H1 (cell line): ENCODE results near the gene TRHDE. TPM values are rescaled to one million over a fixed set of nuclear protein-coding genes. Genes with fewer than 3 reads are reported as not detected.

ENCODE experiments used
- CTCF ChIA-PET: fragments of 300-600 bp; sonication (Branson Sonifier 250); formaldehyde crosslinking; loops from one replicate; lab custom pipeline; 2021; ENCODE audit not compliant: partially characterized antibody; lab: Charles Lee
- POLR2A ChIA-PET: fragments of 300-600 bp; sonication (Branson Sonifier 250); formaldehyde crosslinking; loops from one replicate; lab custom pipeline; 2021; ENCODE audit warnings: inconsistent platforms; ENCODE audit not compliant: partially characterized antibody; lab: Charles Lee
- DNase-seq, 2 experiments: peaks; one replicate each; pipeline versions ENCODE4 v3.0.0 to v3.0.0-alpha.2; 2010 to 2022; ENCODE audit warnings: low spot score in 2 of 2, low read depth in 1 of 2, mixed read lengths in 1 of 2
- FAIRE-seq: peaks from 2 replicates; lab custom pipeline; 2011; peaks lifted over from hg19 to GRCh38; lab: Jason Lieb, UNC
- H2AFZ ChIP-seq: 2 replicates; pipeline ENCODE4 v1.8.1; 2012; ENCODE audit warnings: low read length, inconsistent platforms
- H2AK5ac ChIP-seq: 2 replicates; pipeline ENCODE4 v1.6.1; 2013; ENCODE audit warnings: low read depth, low read length
- H2BK120ac ChIP-seq: replicated peaks from 2 replicates; pipeline ENCODE3; 2013; ENCODE audit warnings: low read depth, low read length, inconsistent platforms
- H2BK12ac ChIP-seq: 2 replicates; pipeline ENCODE4 v1.6.1; 2013; ENCODE audit warnings: low read depth, low read length
- H2BK15ac ChIP-seq: 2 replicates; pipeline ENCODE4 v1.6.1; 2013; ENCODE audit warnings: low read length
- H2BK20ac ChIP-seq: 2 replicates; pipeline ENCODE4 v1.6.1; 2013; ENCODE audit warnings: low read length
- H2BK5ac ChIP-seq: 2 replicates; pipeline ENCODE4 v1.6.1; 2013; ENCODE audit warnings: low read depth, low read length
- H3K14ac ChIP-seq: 2 replicates; pipeline ENCODE4 v1.6.1; 2013; ENCODE audit warnings: inconsistent platforms; ENCODE audit not compliant: insufficient read length
- H3K18ac ChIP-seq: 2 replicates; pipeline ENCODE4 v1.6.1; 2013; ENCODE audit warnings: low read length; ENCODE audit errors: extremely low read depth
- H3K23ac ChIP-seq: 2 replicates; pipeline ENCODE4 v1.6.1; 2013; ENCODE audit warnings: inconsistent platforms; ENCODE audit not compliant: insufficient read length
- H3K23me2 ChIP-seq: 2 replicates; pipeline ENCODE4 v1.6.1; 2013; ENCODE audit warnings: low read depth, low read length
- H3K27ac ChIP-seq: 2 replicates; pipeline ENCODE4 v1.6.1; 2011; ENCODE audit warnings: low read depth, low read length, inconsistent platforms
- H3K27me3 ChIP-seq, 4 experiments: replicated peaks in 1 of 4; 1 replicate in 1 of 4; 2 replicates in 3 of 4; pipeline versions ENCODE4 v1.6.1 to v1.8.1; 2011 to 2013; ENCODE audit warnings: low read length in 3 of 4, mild to moderate bottlenecking in 3 of 4, inconsistent platforms in 2 of 4, mixed read lengths in 2 of 4, moderate library complexity in 1 of 4; ENCODE audit not compliant: control insufficient read depth in 3 of 4, insufficient read depth in 3 of 4; ENCODE audit errors: extremely low read depth in 1 of 4
- H3K36me3 ChIP-seq, 4 experiments: 2 replicates each; pipeline versions ENCODE4 v1.6.1 to v1.8.1; 2011 to 2013; ENCODE audit warnings: mild to moderate bottlenecking in 4 of 4, low read length in 3 of 4, moderate library complexity in 2 of 4, control low read depth in 1 of 4, inconsistent platforms in 1 of 4; ENCODE audit not compliant: insufficient read depth in 4 of 4, control insufficient read depth in 2 of 4
- H3K4ac ChIP-seq: replicated peaks from 2 replicates; pipeline ENCODE3; 2013; ENCODE audit warnings: low read length, low read depth, mixed read lengths, inconsistent platforms; ENCODE audit not compliant: insufficient read length
- H3K4me1 ChIP-seq, 4 experiments: replicated peaks in 1 of 4; 1 replicate in 1 of 4; 2 replicates in 3 of 4; pipeline versions ENCODE4 v1.6.1 to v1.8.1; 2011 to 2013; ENCODE audit warnings: low read length in 3 of 4, inconsistent platforms in 2 of 4, mixed read lengths in 1 of 4; ENCODE audit not compliant: insufficient read depth in 4 of 4, control insufficient read depth in 3 of 4
- H3K4me2 ChIP-seq, 2 experiments: 2 replicates each; pipeline versions ENCODE4 v1.6.1 to v1.8.1; 2011 to 2013; ENCODE audit warnings: low read depth in 2 of 2, low read length in 2 of 2, control low read depth in 1 of 2, inconsistent platforms in 1 of 2, mild to moderate bottlenecking in 1 of 2; ENCODE audit not compliant: insufficient read depth in 1 of 2
- H3K4me3 ChIP-seq, 4 experiments: fragments of 200-600, 300-600 bp in 1 of 4; sonication (generic), shearing (Covaris generic), sonication (Bioruptor Twin) in 1 of 4; 2 replicates each; pipeline versions ENCODE4 v1.5.1 to v1.8.1; 2011 to 2016; ENCODE audit warnings: low read length in 4 of 4, low read depth in 3 of 4, control low read depth in 2 of 4, inconsistent platforms in 2 of 4, mild to moderate bottlenecking in 2 of 4, mixed read lengths in 1 of 4, moderate library complexity in 1 of 4; ENCODE audit not compliant: insufficient read depth in 2 of 4; ENCODE audit errors: extremely low read depth in 1 of 4
- H3K56ac ChIP-seq: replicated peaks from 2 replicates; pipeline ENCODE3; 2013; ENCODE audit warnings: low read depth, mild to moderate bottlenecking, mixed read lengths, low read length, inconsistent platforms; ENCODE audit not compliant: insufficient read length
- H3K79me1 ChIP-seq: 2 replicates; pipeline ENCODE4 v1.6.1; 2013; ENCODE audit warnings: low read depth, low read length, control low read depth
- H3K79me2 ChIP-seq, 2 experiments: 2 replicates each; pipeline versions ENCODE4 v1.6.1 to v1.8.1; 2012 to 2013; ENCODE audit warnings: low read length in 2 of 2, mild to moderate bottlenecking in 2 of 2, inconsistent platforms in 1 of 2; ENCODE audit not compliant: insufficient read depth in 2 of 2, control insufficient read depth in 1 of 2
- H3K9ac ChIP-seq, 4 experiments: replicated peaks in 1 of 4; 1 replicate in 1 of 4; 2 replicates in 3 of 4; pipeline versions ENCODE4 v1.6.1 to v1.8.1; 2011 to 2013; ENCODE audit warnings: low read depth in 3 of 4, low read length in 3 of 4, control low read depth in 2 of 4, mild to moderate bottlenecking in 2 of 4, moderate library complexity in 2 of 4, inconsistent platforms in 1 of 4; ENCODE audit errors: extremely low read depth in 1 of 4
- H3K9me3 ChIP-seq, 2 experiments: 2 replicates each; pipeline versions ENCODE4 v1.6.1 to v1.8.1; 2012 to 2013; ENCODE audit warnings: mild to moderate bottlenecking in 2 of 2, moderate library complexity in 2 of 2, control low read depth in 1 of 2, inconsistent platforms in 1 of 2, low read depth in 1 of 2, low read length in 1 of 2, mixed read lengths in 1 of 2; ENCODE audit not compliant: insufficient read depth in 2 of 2
- H4K20me1 ChIP-seq, 2 experiments: replicated peaks in 1 of 2; 2 replicates each; pipeline versions ENCODE3 to v1.8.1; 2011 to 2013; ENCODE audit warnings: inconsistent platforms in 2 of 2, low read length in 2 of 2, mild to moderate bottlenecking in 1 of 2; ENCODE audit not compliant: insufficient read depth in 2 of 2, control insufficient read depth in 1 of 2
- H4K5ac ChIP-seq: 2 replicates; pipeline ENCODE4 v1.6.1; 2013; ENCODE audit warnings: low read length, low read depth, mixed read lengths, inconsistent platforms; ENCODE audit not compliant: insufficient read length
- H4K8ac ChIP-seq: 2 replicates; pipeline ENCODE4 v1.8.0; 2013; ENCODE audit warnings: mild to moderate bottlenecking, moderate library complexity, low read length, inconsistent platforms; ENCODE audit not compliant: insufficient read depth; ENCODE audit errors: extremely low read depth
- H4K91ac ChIP-seq: replicated peaks from 2 replicates; pipeline ENCODE3; 2013; ENCODE audit warnings: low read length, mixed read lengths, inconsistent platforms; ENCODE audit not compliant: insufficient read length
- BACH1 ChIP-seq: IDR thresholded peaks from 2 replicates; pipeline ENCODE4 v1.6.1; 2012; ENCODE audit warnings: low read length, improper control_type of control experiment
- CEBPB ChIP-seq: IDR thresholded peaks from 2 replicates; pipeline ENCODE4 v1.6.1; 2012; ENCODE audit warnings: low read depth, low read length
- FOSL1 ChIP-seq: IDR thresholded peaks from 2 replicates; pipeline ENCODE4 v1.6.1; 2011; ENCODE audit warnings: mild to moderate bottlenecking, low read depth, low read length, moderate library complexity; ENCODE audit not compliant: insufficient read depth
- NANOG ChIP-seq: IDR thresholded peaks from 2 replicates; pipeline ENCODE4 v1.6.1; 2011; ENCODE audit warnings: low read length, low read depth, mild to moderate bottlenecking, inconsistent platforms; ENCODE audit not compliant: insufficient read depth, poor library complexity, severe bottlenecking
- RFX5 ChIP-seq: IDR thresholded peaks from 2 replicates; pipeline ENCODE4 v1.6.1; 2011; ENCODE audit warnings: low read depth, low read length, improper control_type of control experiment, borderline replicate concordance
- RXRA ChIP-seq: IDR thresholded peaks from 2 replicates; pipeline ENCODE4 v1.6.1; 2011; ENCODE audit warnings: low read depth, mild to moderate bottlenecking, low read length, moderate library complexity; ENCODE audit not compliant: insufficient read depth
- TEAD4 ChIP-seq: IDR thresholded peaks from 2 replicates; pipeline ENCODE4 v1.6.1; 2012; ENCODE audit warnings: low read depth, low read length, inconsistent platforms, mixed read lengths
- polyA plus RNA-seq, 7 experiments: library from polyadenylated mRNA; depleted of rRNA in 3 of 7; stranded (reverse) in 5 of 7; unstranded in 2 of 7; fragments of >200 nt in 5 of 7; fragments of 200-250 nt in 2 of 7; gene quantifications; 1 replicate in 5 of 7; 2 replicates in 1 of 7; 4 replicates in 1 of 7; pipeline versions ENCODE4 v1.2.1 to v1.2.3, GENCODE V29; 2011 to 2013; ENCODE audit warnings: missing spikeins in 2 of 7, mixed read lengths in 2 of 7
- total RNA-seq: library from RNA; stranded (reverse); fragmentation: NEBNext Ultra II Directional; extraction: Animal tissue kit (Norgen Biotek cat#: 25700); gene quantifications from 2 replicates; pipeline ENCODE4 v1.2.1, GENCODE V29; 2021
- TF ChIP-seq, protein P1 (sequence below): IDR thresholded peaks from 2 replicates; pipeline ENCODE4 v1.6.1; 2011; ENCODE audit warnings: low read depth, mild to moderate bottlenecking, low read length; ENCODE audit not compliant: insufficient read depth
- TF ChIP-seq, protein P2 (sequence below): IDR thresholded peaks from 2 replicates; pipeline ENCODE4 v1.6.1; 2011; ENCODE audit warnings: low read length, improper control_type of control experiment
- TF ChIP-seq, protein P3 (sequence below), 3 experiments: IDR thresholded peaks; 1 replicate in 2 of 3; 2 replicates in 1 of 3; pipeline versions ENCODE4 v1.5.1 to v1.6.1; 2011; ENCODE audit warnings: low read length in 3 of 3, mild to moderate bottlenecking in 3 of 3, inconsistent platforms in 2 of 3, low read depth in 1 of 3, moderate library complexity in 1 of 3; ENCODE audit not compliant: insufficient read depth in 1 of 3; ENCODE audit errors: control extremely low read depth in 1 of 3

Gene TRHDE
- total and polyA plus RNA-seq, 2 of the 8 experiments (the other 6 are each of a cell fraction or from before 2014, with no cell fraction given) = 1.3 to 5.0 TPM

DNA sequence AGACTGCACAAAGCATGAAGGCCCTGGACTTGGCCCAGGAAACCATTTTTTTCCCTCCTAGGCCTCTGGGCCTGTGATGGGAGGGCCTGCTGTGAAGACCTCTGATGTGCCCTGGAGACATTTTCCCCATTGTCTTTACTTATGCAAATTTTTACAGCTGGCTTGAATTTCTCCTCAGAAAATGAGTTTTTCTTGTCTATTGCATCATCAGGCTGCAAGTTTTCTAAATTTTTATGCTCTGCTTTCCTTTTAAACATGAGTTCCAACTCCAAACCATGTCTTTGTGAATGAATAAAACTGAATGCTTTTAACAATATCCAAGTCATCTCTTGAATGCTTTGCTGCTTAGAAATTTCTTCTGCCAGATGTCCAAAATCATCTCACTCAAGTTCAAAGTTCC lies 43.7 kb upstream of the TRHDE start:
- no peak overlapping the region for H3K56ac ChIP-seq
- no peaks in the 10 kb centered on the region for H3K79me2 ChIP-seq
- H3K4ac ChIP-seq = no peak overlapping the region
- H2BK12ac ChIP-seq = no peak overlapping the region
- H3K4me1 ChIP-seq = no peaks in the 10 kb centered on the region
- 0 out of 4 replicates have a peak, but pooled peaks cover 0 to 3% of the 10 kb centered on the region in 2 experiments for H3K9me3 ChIP-seq
- CTCF ChIA-PET = no interaction called here
- H3K9ac ChIP-seq = no peak overlapping the region
- H3K4me2 ChIP-seq = no peak overlapping the region
- H3K14ac ChIP-seq = no peak overlapping the region
- H4K91ac ChIP-seq = no peak overlapping the region
- H3K18ac ChIP-seq = no peak overlapping the region
- H4K5ac ChIP-seq = no peak overlapping the region
- no peak overlapping the region for H2BK120ac ChIP-seq
- no peak overlapping the region for H2BK15ac ChIP-seq
- no peak overlapping the region for H3K27ac ChIP-seq
- no peak for FAIRE-seq
- no peak overlapping the region for H2AFZ ChIP-seq
- no peak overlapping the region for H2BK5ac ChIP-seq
- H3K79me1 ChIP-seq = no peaks in the 10 kb centered on the region
- POLR2A ChIA-PET = no interaction called here
- H4K20me1 ChIP-seq = no peaks in the 10 kb centered on the region
- no peak overlapping the region for H3K4me3 ChIP-seq
- H3K36me3 ChIP-seq = no peaks in the 10 kb centered on the region
- H3K27me3 ChIP-seq = no peaks in the 10 kb centered on the region
- H2AK5ac ChIP-seq = no peak overlapping the region
- H3K23ac ChIP-seq = no peak overlapping the region
- H2BK20ac ChIP-seq = no peak overlapping the region
- DNase-seq = no peak
- no peaks in the 10 kb centered on the region for H3K23me2 ChIP-seq
- no peak overlapping the region for H4K8ac ChIP-seq
- no peak for TF ChIP-seq NANOG
- TF ChIP-seq BACH1 = no peak
- TF ChIP-seq TEAD4 = no peak
- TF ChIP-seq CEBPB = no peak
- TF ChIP-seq, protein P1, sequence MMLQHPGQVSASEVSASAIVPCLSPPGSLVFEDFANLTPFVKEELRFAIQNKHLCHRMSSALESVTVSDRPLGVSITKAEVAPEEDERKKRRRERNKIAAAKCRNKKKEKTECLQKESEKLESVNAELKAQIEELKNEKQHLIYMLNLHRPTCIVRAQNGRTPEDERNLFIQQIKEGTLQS = no peak
- no peak for TF ChIP-seq RXRA
- TF ChIP-seq, protein P2, sequence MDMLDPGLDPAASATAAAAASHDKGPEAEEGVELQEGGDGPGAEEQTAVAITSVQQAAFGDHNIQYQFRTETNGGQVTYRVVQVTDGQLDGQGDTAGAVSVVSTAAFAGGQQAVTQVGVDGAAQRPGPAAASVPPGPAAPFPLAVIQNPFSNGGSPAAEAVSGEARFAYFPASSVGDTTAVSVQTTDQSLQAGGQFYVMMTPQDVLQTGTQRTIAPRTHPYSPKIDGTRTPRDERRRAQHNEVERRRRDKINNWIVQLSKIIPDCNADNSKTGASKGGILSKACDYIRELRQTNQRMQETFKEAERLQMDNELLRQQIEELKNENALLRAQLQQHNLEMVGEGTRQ = no peak
- TF ChIP-seq RFX5 = no peak
- TF ChIP-seq FOSL1 = no peak
- TF ChIP-seq, protein P3, sequence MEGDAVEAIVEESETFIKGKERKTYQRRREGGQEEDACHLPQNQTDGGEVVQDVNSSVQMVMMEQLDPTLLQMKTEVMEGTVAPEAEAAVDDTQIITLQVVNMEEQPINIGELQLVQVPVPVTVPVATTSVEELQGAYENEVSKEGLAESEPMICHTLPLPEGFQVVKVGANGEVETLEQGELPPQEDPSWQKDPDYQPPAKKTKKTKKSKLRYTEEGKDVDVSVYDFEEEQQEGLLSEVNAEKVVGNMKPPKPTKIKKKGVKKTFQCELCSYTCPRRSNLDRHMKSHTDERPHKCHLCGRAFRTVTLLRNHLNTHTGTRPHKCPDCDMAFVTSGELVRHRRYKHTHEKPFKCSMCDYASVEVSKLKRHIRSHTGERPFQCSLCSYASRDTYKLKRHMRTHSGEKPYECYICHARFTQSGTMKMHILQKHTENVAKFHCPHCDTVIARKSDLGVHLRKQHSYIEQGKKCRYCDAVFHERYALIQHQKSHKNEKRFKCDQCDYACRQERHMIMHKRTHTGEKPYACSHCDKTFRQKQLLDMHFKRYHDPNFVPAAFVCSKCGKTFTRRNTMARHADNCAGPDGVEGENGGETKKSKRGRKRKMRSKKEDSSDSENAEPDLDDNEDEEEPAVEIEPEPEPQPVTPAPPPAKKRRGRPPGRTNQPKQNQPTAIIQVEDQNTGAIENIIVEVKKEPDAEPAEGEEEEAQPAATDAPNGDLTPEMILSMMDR (IDR thresholded peaks at IDR 0.05; ENCODE audit: control extremely low read depth in 1 of 3, insufficient read depth in 1 of 3, low read depth in 1 of 3, low read length in 3 of 3) = no peak
